Thoracic aorta (tissue), 2 donors: ENCODE measurements around the gene CHST12. TPM values are rescaled to one million over a fixed set of nuclear protein-coding genes. Genes with fewer than 3 reads are reported as not detected.
A peak's percentile ranks its signal among the peaks of the same experiment; 100 is the strongest.

Experiments used
- ATAC-seq: fragments of 150-250 bp; one replicate; pipeline ENCODE4 v1.8.0; 2017; ENCODE audit warnings: low read depth; ENCODE audit not compliant: insufficient number of reproducible peaks, low FRiP score
- DNase-seq: peaks from one replicate; pipeline ENCODE4 v3.0.0-alpha.2; 2020; ENCODE audit warnings: low spot score
- H3K27ac ChIP-seq, 2 donors: fragments of 200-600 bp; sonication (generic); 1 replicate in 1 of 2; 2 replicates in 1 of 2; pipeline ENCODE4 v1.5.1; 2016; ENCODE audit warnings: mild to moderate bottlenecking in 2 of 2, moderate library complexity in 2 of 2
- H3K27me3 ChIP-seq: fragments of 200-600 bp; sonication (generic); replicated peaks from 2 replicates; pipeline ENCODE4 v1.6.0; 2016; ENCODE audit warnings: mild to moderate bottlenecking; ENCODE audit not compliant: insufficient read depth
- H3K36me3 ChIP-seq: fragments of 200-600 bp; sonication (generic); one replicate; pipeline ENCODE4 v1.5.1; 2016
- H3K4me1 ChIP-seq, 2 donors: fragments of 200-600 bp; sonication (generic); 1 replicate in 1 of 2; 2 replicates in 1 of 2; pipeline versions ENCODE4 v1.5.1 to v1.6.0; 2016; ENCODE audit warnings: low read depth in 2 of 2, mild to moderate bottlenecking in 1 of 2; ENCODE audit not compliant: control insufficient read depth in 1 of 2
- H3K4me3 ChIP-seq: fragments of 200-600 bp; sonication (generic); 2 replicates; pipeline ENCODE4 v1.5.1; 2016; ENCODE audit warnings: mild to moderate bottlenecking
- H3K9me3 ChIP-seq: fragments of 200-600 bp; sonication (generic); 2 replicates; pipeline ENCODE4 v1.5.1; 2016
- CTCF ChIP-seq: fragments of 200-600 bp; sonication (generic); IDR thresholded peaks from one replicate; pipeline ENCODE4 v1.5.1; 2019; ENCODE audit warnings: antibody characterized with exemption
- total RNA-seq, 2 donors: library from RNA; depleted of rRNA; stranded (reverse); fragments of >200 nt; gene quantifications; one replicate each; pipeline versions ENCODE4 v1.1.0 to v1.2.3, GENCODE V29; 2016

The CHST12 gene
- total RNA-seq, 2 donors from 2014 or later = 18.7 to 19.1 TPM

GRCh38 chr7:2405601-2406345, 2.4 kb downstream of the CHST12 start:
- Histone ChIP-seq H3K27me3 (no peaks in the 10 kb centered on the region), H3K9me3 (no peaks in the 10 kb centered on the region), H3K4me1 (peaks cover 11 to 15% of the 10 kb centered on the region in 2 donors), H3K36me3 (no peaks in the 10 kb centered on the region), H3K4me3 (peak overlapping the region; percentile 29), H3K27ac (no peak overlapping the region)
- no peak for TF ChIP-seq CTCF
- ATAC-seq = no peak
- no peak for DNase-seq

- Histone ChIP-seq H3K27ac (no peak overlapping the region), H3K36me3 (no peaks in the 10 kb centered on the region), H3K4me1 (peaks cover 18 to 31% of the 10 kb centered on the region in 2 donors), H3K27me3 (no peaks in the 10 kb centered on the region), H3K9me3 (no peaks in the 10 kb centered on the region), H3K4me3 (no peak overlapping the region)
- no peak for DNase-seq
- no peak for ATAC-seq
- no peak for TF ChIP-seq CTCF
Measured at GRCh38 chr7:2409745-2410414, 6.5 kb downstream of the CHST12 start.

GRCh38 chr7:2411049-2411448, 7.6 kb downstream of the CHST12 start:
- Histone ChIP-seq H3K4me3 (no peak overlapping the region), H3K36me3 (no peaks in the 10 kb centered on the region), H3K9me3 (no peaks in the 10 kb centered on the region), H3K4me1 (peaks cover 15 to 22% of the 10 kb centered on the region in 2 donors), H3K27me3 (no peaks in the 10 kb centered on the region), H3K27ac (no peak overlapping the region)
- ATAC-seq = no peak
- no peak for DNase-seq
- TF ChIP-seq CTCF = no peak

- Histone ChIP-seq H3K36me3 (no peaks in the 10 kb centered on the region), H3K9me3 (no peaks in the 10 kb centered on the region), H3K27me3 (no peaks in the 10 kb centered on the region), H3K4me1 (peaks cover 15 to 22% of the 10 kb centered on the region in 2 donors), H3K27ac (peak overlapping the region; percentile 6 to 9), H3K4me3 (no peak overlapping the region)
- DNase-seq (no peak), ATAC-seq (no peak)
- no peak for TF ChIP-seq CTCF
Measured at GRCh38 chr7:2411815-2412586, 8.6 kb downstream of the CHST12 start.
